Left ventricle myocardium inferior (tissue), 1 donor: Measurements from ENCODE around the gene MED27. TPM values are rescaled to one million over a fixed set of nuclear protein-coding genes. Genes with fewer than 3 reads are reported as not detected.
A peak's percentile ranks its signal among the peaks of the same experiment; 100 is the strongest.

ENCODE experiments used
- DNase-seq: peaks from one replicate; pipeline ENCODE4 v3.0.0-alpha.2; 2020
- H3K27ac ChIP-seq: fragments of 200-600 bp; replicated peaks from 2 replicates; pipeline ENCODE4 v1.8.0; 2021
- H3K27me3 ChIP-seq: fragments of 200-600 bp; 2 replicates; pipeline ENCODE4 v1.8.0; 2021; ENCODE audit warnings: low read depth
- H3K36me3 ChIP-seq: fragments of 200-600 bp; 2 replicates; pipeline ENCODE4 v1.8.0; 2021
- H3K4me1 ChIP-seq: fragments of 200-600 bp; 2 replicates; pipeline ENCODE4 v1.8.0; 2021
- H3K4me3 ChIP-seq: fragments of 200-600 bp; 2 replicates; pipeline ENCODE4 v1.8.0; 2021; ENCODE audit warnings: mild to moderate bottlenecking, moderate library complexity
- H3K9me3 ChIP-seq: fragments of 200-600 bp; replicated peaks from 2 replicates; pipeline ENCODE4 v1.8.0; 2021
- CTCF ChIP-seq: fragments of 200-600 bp; IDR thresholded peaks from 2 replicates; pipeline ENCODE4 v1.8.0; 2021; ENCODE audit warnings: antibody characterized with exemption, mild to moderate bottlenecking, borderline replicate concordance
- intact Hi-C: fragments of 100-400 bp; cut with micrococcal nuclease; formaldehyde crosslinking; loops from one replicate; pipeline ENCODE4 v1.11.0; 2022
- total RNA-seq: library from RNA; stranded (reverse); fragmentation: NEBNext Ultra II Directional; extraction: Animal tissue kit (Norgen Biotek cat#: 25700); gene quantifications from one replicate; pipeline ENCODE4 v1.2.1, GENCODE V29; 2021
- donor health status: DM: no; HTN: yes; CAD: no; lungs with severe emphysema.

The MED27 gene
- total RNA-seq, 1 donor from 2014 or later: 16.3 TPM

DNA sequence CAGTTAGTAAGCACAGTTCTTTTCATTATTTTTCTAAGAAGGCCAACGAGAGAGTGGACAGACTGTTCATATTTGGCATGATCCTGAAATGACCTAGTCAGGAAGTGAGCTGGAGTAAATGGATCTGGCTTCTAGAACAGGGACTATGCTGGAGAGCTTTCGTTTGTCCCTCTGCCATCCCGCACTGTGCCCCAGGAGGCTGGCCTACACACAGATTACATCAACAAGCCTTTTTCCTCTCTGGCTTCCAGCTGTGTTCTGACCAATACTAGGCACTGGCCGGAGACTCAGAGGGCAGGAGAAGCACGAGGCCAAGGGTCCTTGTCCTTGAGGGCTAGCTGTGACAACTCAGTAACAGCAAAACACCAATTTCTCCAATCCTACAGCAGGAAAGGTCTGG lies 127.8 kb downstream of the MED27 start:
- no peaks in the 10 kb centered on the region for H3K27me3 ChIP-seq
- H3K4me3 ChIP-seq: no peak overlapping the region
- H3K4me1 ChIP-seq: peaks cover 22% of the 10 kb centered on the region
- H3K9me3 ChIP-seq: no peaks in the 10 kb centered on the region
- H3K36me3 ChIP-seq: no peaks in the 10 kb centered on the region
- H3K27ac ChIP-seq: peak overlapping the region; percentile 46
- peak; percentile 49 for DNase-seq
- no peak for TF ChIP-seq CTCF
- intact Hi-C loops: no loop called here

DNA sequence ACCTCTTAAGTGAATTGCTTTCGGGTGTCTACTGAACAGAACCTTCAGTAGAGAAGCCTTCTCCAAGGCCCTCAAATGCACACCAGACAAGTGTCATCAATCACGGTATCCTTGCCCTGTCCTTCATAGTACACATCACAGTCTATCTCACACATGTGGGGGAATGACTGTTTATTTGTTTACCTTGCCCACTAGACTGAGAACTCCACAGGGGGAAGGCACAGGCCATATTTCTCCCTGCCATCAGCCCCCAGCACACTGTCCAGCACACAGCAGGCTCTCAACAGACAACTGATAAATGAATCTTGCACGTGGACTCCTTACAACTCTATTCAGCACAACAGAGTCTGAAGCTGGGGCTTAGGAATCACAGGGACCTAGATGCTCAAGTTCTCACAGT lies 128.5 kb downstream of the MED27 start:
- Histone ChIP-seq H3K4me3 (no peak overlapping the region), H3K4me1 (peaks cover 22% of the 10 kb centered on the region), H3K9me3 (no peaks in the 10 kb centered on the region), H3K36me3 (no peaks in the 10 kb centered on the region), H3K27ac (peak overlapping the region; percentile 30), H3K27me3 (no peaks in the 10 kb centered on the region)
- intact Hi-C loops: no loop called here
- DNase-seq: no peak
- TF ChIP-seq CTCF: no peak

DNA sequence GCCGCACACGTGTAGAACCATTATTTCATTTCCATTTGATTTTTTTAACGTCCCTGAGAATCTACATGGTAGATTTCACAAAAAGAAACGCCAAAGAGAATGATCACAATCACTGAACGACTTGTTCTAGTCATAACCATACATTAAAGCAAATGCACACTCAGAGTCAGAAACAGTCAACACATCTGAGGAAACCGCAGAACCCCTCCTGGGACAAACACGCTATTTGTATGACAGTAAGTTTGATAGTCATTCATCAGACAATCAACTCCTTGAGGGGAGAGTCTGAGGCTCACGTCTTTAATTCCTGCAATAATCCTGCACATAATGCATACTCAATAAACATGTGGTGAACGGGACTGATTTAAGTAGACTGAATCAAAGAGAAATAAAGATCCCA lies 129.2 kb downstream of the MED27 start:
- intact Hi-C loops: no loop called here
- Histone ChIP-seq H3K4me1 (peaks cover 22% of the 10 kb centered on the region), H3K27ac (no peak overlapping the region), H3K36me3 (no peaks in the 10 kb centered on the region), H3K4me3 (no peak overlapping the region), H3K9me3 (no peaks in the 10 kb centered on the region), H3K27me3 (no peaks in the 10 kb centered on the region)
- no peak for DNase-seq
- no peak for TF ChIP-seq CTCF

DNA sequence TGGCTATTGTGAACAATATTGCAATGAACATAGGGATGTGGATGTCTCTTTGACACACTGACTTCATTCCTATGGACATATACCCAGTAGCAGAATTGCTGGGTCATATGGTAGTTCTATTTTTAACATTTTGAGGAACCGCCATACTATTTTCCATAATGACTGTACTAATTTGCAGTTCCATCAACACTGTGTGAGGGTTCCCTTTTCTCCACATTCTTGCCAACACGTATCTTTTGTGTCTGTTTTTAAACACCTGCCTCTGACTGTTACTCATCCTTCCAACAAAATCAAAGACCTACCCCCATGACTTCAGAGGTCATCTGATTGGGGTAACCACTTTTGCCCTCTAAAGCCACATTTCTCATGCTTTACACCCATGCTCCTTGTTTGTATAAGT lies 133.5 kb downstream of the MED27 start:
- DNase-seq: no peak
- H3K4me1 ChIP-seq: peaks cover 5% of the 10 kb centered on the region
- no peaks in the 10 kb centered on the region for H3K36me3 ChIP-seq
- no peak for TF ChIP-seq CTCF
- H3K27me3 ChIP-seq: no peaks in the 10 kb centered on the region
- intact Hi-C loops: no loop called here
- H3K9me3 ChIP-seq: no peaks in the 10 kb centered on the region
- no peak overlapping the region for H3K27ac ChIP-seq
- no peak overlapping the region for H3K4me3 ChIP-seq

DNA sequence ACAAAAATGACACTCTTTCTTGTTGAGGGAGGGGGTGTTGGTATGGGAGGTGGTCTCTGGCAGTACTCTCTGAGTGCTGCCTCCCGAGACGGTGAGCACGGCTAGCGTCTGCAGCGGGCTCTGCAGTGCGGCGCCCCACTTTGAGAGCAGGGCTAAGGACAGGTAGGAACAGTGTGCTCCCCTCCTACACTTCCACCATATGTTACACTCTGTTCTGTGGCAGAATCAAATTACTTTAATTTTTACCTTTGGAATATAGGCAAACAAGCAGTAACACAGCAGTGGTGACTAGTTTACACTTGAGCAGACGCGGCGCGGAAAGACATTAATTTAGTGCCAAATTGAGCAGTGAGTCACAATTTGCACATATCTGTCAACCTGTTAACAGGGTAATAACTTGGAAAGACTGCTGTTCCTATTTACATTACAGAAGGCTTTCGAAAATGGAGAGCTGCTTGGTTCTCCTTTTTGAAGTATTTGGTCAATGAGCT lies 136.3 kb downstream of the MED27 start:
- Histone ChIP-seq H3K36me3 (peaks cover 10% of the 10 kb centered on the region), H3K27ac (no peak overlapping the region), H3K4me1 (no peaks in the 10 kb centered on the region), H3K9me3 (no peaks in the 10 kb centered on the region), H3K4me3 (no peak overlapping the region), H3K27me3 (no peaks in the 10 kb centered on the region)
- intact Hi-C loops: no loop called here
- DNase-seq: no peak
- no peak for TF ChIP-seq CTCF

GRCh38 chr9:131942146-131942720 lies 137.4 kb downstream of the MED27 start:
- no peak for DNase-seq
- no peak overlapping the region for H3K27ac ChIP-seq
- no peaks in the 10 kb centered on the region for H3K9me3 ChIP-seq
- H3K27me3 ChIP-seq: no peaks in the 10 kb centered on the region
- no peak for TF ChIP-seq CTCF
- H3K4me1 ChIP-seq: no peaks in the 10 kb centered on the region
- intact Hi-C loops: no loop called here
- H3K36me3 ChIP-seq: peaks cover 15% of the 10 kb centered on the region
- H3K4me3 ChIP-seq: no peak overlapping the region
